Naive thymus-derived CD4-positive, alpha-beta T cell (primary cell): ENCODE results near the gene IL12B. TPM values are rescaled to one million over a fixed set of nuclear protein-coding genes. Genes with fewer than 3 reads are reported as not detected.
"Not testable (repeated sequence)": the region's sequence is repeated elsewhere in the genome, so short reads cannot be mapped to it uniquely, and the experiment has no call there.

Experiments
- ATAC-seq: fragments of 150-1000 bp; cut with Tn5 transposase; 2 replicates; pipeline ENCODE4 v1.10.0; 2021; ENCODE audit warnings: mild to moderate bottlenecking, moderate library complexity
- CTCF ChIA-PET: fragments of 350-600 bp; sonication (Branson Sonifier 250); formaldehyde crosslinking; loops from one replicate; lab custom pipeline; 2021; ENCODE audit warnings: antibody characterized with exemption; lab: Charles Lee
- POLR2A ChIA-PET: fragments of 350-600 bp; sonication (Branson Sonifier 250); formaldehyde crosslinking; loops from one replicate; lab custom pipeline; 2021; ENCODE audit warnings: antibody characterized with exemption, inconsistent platforms; lab: Charles Lee
- DNase-seq, 9 donors: peaks; one replicate each; pipeline versions ENCODE4 v3.0.0 to v3.0.0-alpha.2; 2020 to 2022; ENCODE audit warnings: mixed read lengths in 1 of 9
- H3K27ac ChIP-seq: one replicate; pipeline ENCODE4 v1.7.0; 2013; ENCODE audit warnings: mild to moderate bottlenecking, low read depth, low read length, moderate library complexity
- H3K27me3 ChIP-seq, 2 donors: one replicate each; pipeline ENCODE4 v1.7.0; 2013; ENCODE audit warnings: low read length in 2 of 2, mild to moderate bottlenecking in 2 of 2, moderate library complexity in 2 of 2; ENCODE audit not compliant: control insufficient read depth in 2 of 2, insufficient read depth in 2 of 2
- H3K36me3 ChIP-seq, 3 experiments: 1 replicate in 2 of 3; 2 replicates in 1 of 3; pipeline ENCODE4 v1.7.0; 2013; ENCODE audit warnings: low read length in 3 of 3, mild to moderate bottlenecking in 3 of 3, moderate library complexity in 1 of 3; ENCODE audit not compliant: insufficient read depth in 3 of 3, control insufficient read depth in 2 of 3
- H3K4me1 ChIP-seq, 2 donors: one replicate each; pipeline ENCODE4 v1.7.0; 2013; ENCODE audit warnings: low read length in 2 of 2, mild to moderate bottlenecking in 2 of 2, moderate library complexity in 1 of 2; ENCODE audit not compliant: control insufficient read depth in 2 of 2, insufficient read depth in 2 of 2
- H3K4me3 ChIP-seq: 2 replicates; pipeline ENCODE4 v1.7.0; 2013; ENCODE audit warnings: mild to moderate bottlenecking, low read length
- H3K9me3 ChIP-seq, 3 experiments: 1 replicate in 2 of 3; 2 replicates in 1 of 3; pipeline ENCODE4 v1.7.0; 2013; ENCODE audit warnings: low read length in 3 of 3; ENCODE audit not compliant: control insufficient read depth in 2 of 3
- H3K27ac Mint-ChIP-seq, 9 donors: one replicate each; pipeline ENCODE4 v1.8.0; 2020 to 2022; ENCODE audit warnings: mixed read lengths in 9 of 9, mild to moderate bottlenecking in 8 of 9, moderate library complexity in 5 of 9, inconsistent platforms in 2 of 9
- H3K27me3 Mint-ChIP-seq, 5 donors: one replicate each; pipeline ENCODE4 v1.8.0; 2021 to 2022; ENCODE audit warnings: mixed read lengths in 5 of 5, mild to moderate bottlenecking in 1 of 5
- H3K36me3 Mint-ChIP-seq, 5 donors: one replicate each; pipeline ENCODE4 v1.8.0; 2020 to 2022; ENCODE audit warnings: mixed read lengths in 5 of 5, mild to moderate bottlenecking in 3 of 5, inconsistent platforms in 1 of 5
- H3K4me1 Mint-ChIP-seq, 7 donors: one replicate each; pipeline ENCODE4 v1.8.0; 2020 to 2022; ENCODE audit warnings: mixed read lengths in 7 of 7, mild to moderate bottlenecking in 3 of 7, inconsistent platforms in 1 of 7
- H3K4me3 Mint-ChIP-seq, 10 donors: one replicate each; pipeline ENCODE4 v1.8.0; 2020 to 2022; ENCODE audit warnings: mild to moderate bottlenecking in 10 of 10, mixed read lengths in 10 of 10, moderate library complexity in 6 of 10, inconsistent platforms in 2 of 10
- H3K9me3 Mint-ChIP-seq, 11 donors: one replicate each; pipeline ENCODE4 v1.8.0; 2020 to 2022; ENCODE audit warnings: mixed read lengths in 11 of 11, mild to moderate bottlenecking in 4 of 11, inconsistent platforms in 1 of 11, moderate library complexity in 1 of 11
- intact Hi-C, 2 donors: fragments of 100-400 bp; cut with micrococcal nuclease; formaldehyde crosslinking; loops; one replicate each; pipeline ENCODE4 v1.15.1; 2023
- polyA plus RNA-seq, 2 donors: library from polyadenylated mRNA; unstranded; fragments of 300-500 nt; fragmentation: Illumina TruSeq; gene quantifications; one replicate each; pipeline ENCODE4 v1.2.3, GENCODE V29; 2021
- total RNA-seq, 6 experiments: library from RNA in 5 of 6; stranded (reverse) in 5 of 6; gene quantifications; 1 replicate in 5 of 6; 2 replicates in 1 of 6; pipeline ENCODE4 v1.2.3 and lab custom pipeline; 2021 to 2026

The IL12B gene
- total and polyA plus RNA-seq, 7 experiments from 2014 or later, result not detected

DNA sequence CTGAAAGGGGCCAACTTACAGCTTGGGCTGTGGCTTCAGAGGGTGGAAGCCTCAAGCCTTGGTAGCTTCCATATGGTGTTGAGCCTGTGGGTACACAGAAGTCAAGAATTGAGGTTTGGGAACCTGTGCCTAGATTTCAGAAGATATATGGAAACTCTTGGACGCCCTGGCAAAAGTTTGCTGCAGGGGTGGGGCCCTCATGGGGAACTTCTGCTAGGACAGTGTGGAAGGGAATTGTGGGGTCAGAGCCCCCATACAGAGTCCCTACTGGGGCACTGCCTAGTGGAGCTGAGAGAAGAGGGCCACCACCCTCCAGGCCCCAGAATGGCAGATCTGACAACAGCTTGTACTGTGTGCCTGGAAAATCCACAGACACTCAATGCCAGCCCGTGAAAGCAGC lies 63.5 kb downstream of the IL12B start:
- Mint-ChIP-seq H3K27ac (peak overlapping the region in 2 of 9 donors; percentile 42 to 49), H3K4me1 (peaks cover 24 to 72% (median 61%) of the 10 kb centered on the region in 7 donors), H3K36me3 (peaks cover 4 to 50% (median 42%) of the 10 kb centered on the region in 5 donors), H3K9me3 (peaks cover 0 to 12% (median 2%) of the 10 kb centered on the region in 11 donors)
- H3K4me3 ChIP-seq, ATAC-seq, H3K4me3 Mint-ChIP-seq, DNase-seq, H3K27ac ChIP-seq, H3K27me3 Mint-ChIP-seq, H3K9me3 ChIP-seq, H3K27me3 ChIP-seq: not testable (repeated sequence)
- ChIA-PET CTCF (interaction anchor here (1.1 kb wide), 1 partner anchor 112 kb away, joined by 3 read pairs; no protein-coding TSS in a partner anchor), POLR2A (interaction anchor here (0.6 kb wide), 1 partner anchor 50 kb away, joined by 4 read pairs; no protein-coding TSS in a partner anchor)
- intact Hi-C loops, result loop anchor here in 1 of 2 donors (10.0 kb wide), 1 partner anchor 1148 kb away; the partner anchor contains the start of gene SLU7
- Histone ChIP-seq H3K4me1 (peaks cover 5 to 17% of the 10 kb centered on the region in 2 donors), H3K36me3 (peaks cover 0 to 12% (median 3%) of the 10 kb centered on the region in 3 experiments)

Other genes starting within 250 kb of the IL12B start
- gene EBF1, start 230.6 kb downstream of the IL12B start, total RNA-seq, result 1 to 10 TPM in 1 of 5 experiments, under 1 TPM in 3, not detected in 1; 0.22 to 1.4 (median 0.47) TPM
- gene EBF1, start 230.6 kb downstream of the IL12B start, polyA plus RNA-seq, result not detected
- gene RNF145, start 120.9 kb downstream of the IL12B start, total RNA-seq, result 100 to 1,000 TPM in 1 of 5 experiments, 10 to 100 TPM in 4; 51.8 to 142 (median 70.6) TPM
- gene RNF145, start 120.9 kb downstream of the IL12B start, polyA plus RNA-seq, result 10 to 100 TPM; 10.8 to 12.6 TPM
- 10 to 100 TPM; 18.2 to 30.9 (median 30.2) TPM for gene UBLCP1, start 67.2 kb downstream of the IL12B start, total RNA-seq
- gene UBLCP1, start 67.2 kb downstream of the IL12B start, polyA plus RNA-seq, result 10 to 100 TPM; 57.1 to 62.2 TPM